H9 (cell line): ENCODE measurements around the gene EFNA1. TPM values are rescaled to one million over a fixed set of nuclear protein-coding genes. Genes with fewer than 3 reads are reported as not detected.
"Not testable (repeated sequence)": the region's sequence is repeated elsewhere in the genome, so short reads cannot be mapped to it uniquely, and the experiment has no call there.

ENCODE experiments used
- DNase-seq: peaks from one replicate; pipeline ENCODE4 v3.0.0-alpha.2; 2017
- H2AFZ ChIP-seq: one replicate; pipeline ENCODE4 v1.6.1; 2013; ENCODE audit warnings: mild to moderate bottlenecking, low read length, control low read depth, moderate library complexity
- H2AK5ac ChIP-seq: 2 replicates; pipeline ENCODE4 v1.6.1; 2013; ENCODE audit warnings: low read length, control low read depth, mixed read lengths; ENCODE audit not compliant: insufficient read length
- H2BK120ac ChIP-seq: one replicate; pipeline ENCODE4 v1.6.1; 2013; ENCODE audit warnings: low read depth, mild to moderate bottlenecking, low read length, control low read depth, inconsistent platforms; ENCODE audit not compliant: poor library complexity, severe bottlenecking
- H2BK12ac ChIP-seq: 2 replicates; pipeline ENCODE4 v1.6.1; 2013; ENCODE audit warnings: low read length, control low read depth, mixed read lengths, low read depth; ENCODE audit not compliant: insufficient read length
- H2BK15ac ChIP-seq: 2 replicates; pipeline ENCODE4 v1.6.1; 2013; ENCODE audit warnings: low read depth, low read length, control low read depth
- H2BK20ac ChIP-seq: one replicate; pipeline ENCODE4 v1.6.1; 2013; ENCODE audit warnings: low read depth, mild to moderate bottlenecking, low read length, control low read depth, inconsistent platforms; ENCODE audit not compliant: poor library complexity, severe bottlenecking
- H2BK5ac ChIP-seq: 2 replicates; pipeline ENCODE4 v1.6.1; 2013; ENCODE audit warnings: low read length, control low read depth, mixed read lengths; ENCODE audit not compliant: insufficient read length
- H3K14ac ChIP-seq: 2 replicates; pipeline ENCODE4 v1.6.1; 2013; ENCODE audit warnings: low read length, control low read depth; ENCODE audit not compliant: insufficient read depth
- H3K18ac ChIP-seq: 2 replicates; pipeline ENCODE4 v1.6.1; 2013; ENCODE audit warnings: low read depth, mild to moderate bottlenecking, mixed read lengths, low read length, control low read depth; ENCODE audit not compliant: insufficient read length
- H3K23ac ChIP-seq: 2 replicates; pipeline ENCODE4 v1.6.1; 2013; ENCODE audit warnings: low read length, control low read depth, mixed read lengths, low read depth; ENCODE audit not compliant: insufficient read length
- H3K23me2 ChIP-seq: 2 replicates; pipeline ENCODE4 v1.6.1; 2013; ENCODE audit warnings: low read depth, mild to moderate bottlenecking, mixed read lengths, low read length, control low read depth; ENCODE audit not compliant: insufficient read length, poor library complexity, severe bottlenecking
- H3K27ac ChIP-seq: 2 replicates; pipeline ENCODE4 v1.5.1; 2013; ENCODE audit warnings: low read length, control low read depth, mixed read lengths, low read depth; ENCODE audit not compliant: insufficient read length
- H3K27me3 ChIP-seq: 2 replicates; pipeline ENCODE4 v1.6.1; 2013; ENCODE audit warnings: low read length, control low read depth, inconsistent platforms; ENCODE audit not compliant: insufficient read depth
- H3K4ac ChIP-seq: 2 replicates; pipeline ENCODE4 v1.6.1; 2013; ENCODE audit warnings: low read depth, mild to moderate bottlenecking, control low read depth, inconsistent platforms, low read length, moderate library complexity
- H3K4me1 ChIP-seq: 2 replicates; pipeline ENCODE4 v1.6.1; 2013; ENCODE audit warnings: low read length, control low read depth, inconsistent platforms; ENCODE audit not compliant: insufficient read depth
- H3K4me2 ChIP-seq: 2 replicates; pipeline ENCODE4 v1.6.1; 2013; ENCODE audit warnings: low read length, control low read depth, mixed read lengths; ENCODE audit not compliant: insufficient read length, insufficient read depth
- H3K56ac ChIP-seq: 2 replicates; pipeline ENCODE4 v1.6.1; 2013; ENCODE audit warnings: low read depth, mild to moderate bottlenecking, mixed read lengths, low read length, control low read depth; ENCODE audit not compliant: insufficient read length
- H3K79me1 ChIP-seq: 2 replicates; pipeline ENCODE4 v1.6.1; 2013; ENCODE audit warnings: low read depth, mild to moderate bottlenecking, moderate library complexity, low read length, control low read depth, inconsistent platforms; ENCODE audit not compliant: insufficient read depth, poor library complexity, severe bottlenecking
- H3K79me2 ChIP-seq: 2 replicates; pipeline ENCODE4 v1.6.1; 2013; ENCODE audit warnings: low read length, control low read depth, inconsistent platforms; ENCODE audit not compliant: insufficient read depth
- H3K9ac ChIP-seq: 2 replicates; pipeline ENCODE4 v1.6.1; 2013; ENCODE audit warnings: low read length, control low read depth, mixed read lengths; ENCODE audit not compliant: insufficient read length; ENCODE audit errors: extremely low read depth
- H3K9me3 ChIP-seq: one replicate; pipeline ENCODE4 v1.6.1; 2013; ENCODE audit warnings: low read depth, low read length, inconsistent platforms; ENCODE audit not compliant: control insufficient read depth
- H3T11ph ChIP-seq: one replicate; pipeline ENCODE4 v1.6.1; 2013; ENCODE audit warnings: mild to moderate bottlenecking, low read length, control low read depth, inconsistent platforms
- H4K20me1 ChIP-seq: one replicate; pipeline ENCODE4 v1.6.1; 2013; ENCODE audit not compliant: control insufficient read depth, insufficient read length, insufficient read depth
- H4K5ac ChIP-seq: 2 replicates; pipeline ENCODE4 v1.6.1; 2013; ENCODE audit warnings: low read depth, mild to moderate bottlenecking, mixed read lengths, low read length, control low read depth; ENCODE audit not compliant: insufficient read length
- H4K8ac ChIP-seq: replicated peaks from 2 replicates; pipeline ENCODE4 v1.6.1; 2013; ENCODE audit warnings: low read length, control low read depth, mixed read lengths, low read depth; ENCODE audit not compliant: insufficient read length
- H4K91ac ChIP-seq: 2 replicates; pipeline ENCODE4 v1.6.1; 2013; ENCODE audit warnings: low read depth, mild to moderate bottlenecking, moderate library complexity, mixed read lengths, low read length, control low read depth; ENCODE audit not compliant: insufficient read length
- H3K27ac Mint-ChIP-seq, 3 experiments: 2 replicates in 2 of 3; 3 replicates in 1 of 3; pipeline ENCODE4 v1.8.0; 2020 to 2021; ENCODE audit warnings: mixed read lengths in 3 of 3, mild to moderate bottlenecking in 1 of 3, moderate library complexity in 1 of 3
- H3K27me3 Mint-ChIP-seq: 2 replicates; pipeline ENCODE4 v1.8.0; 2021; ENCODE audit warnings: low read depth, mild to moderate bottlenecking, moderate library complexity, mixed read lengths
- H3K36me3 Mint-ChIP-seq, 3 experiments: 2 replicates in 2 of 3; 3 replicates in 1 of 3; pipeline ENCODE4 v1.8.0; 2020 to 2021; ENCODE audit warnings: low read depth in 3 of 3, mixed read lengths in 3 of 3; ENCODE audit not compliant: insufficient read depth in 1 of 3
- H3K4me1 Mint-ChIP-seq, 2 experiments: 2 replicates each; pipeline ENCODE4 v1.8.0; 2020; ENCODE audit warnings: mixed read lengths in 2 of 2
- H3K4me3 Mint-ChIP-seq, 2 experiments: 2 replicates in 1 of 2; 3 replicates in 1 of 2; pipeline ENCODE4 v1.8.0; 2020 to 2021; ENCODE audit warnings: mild to moderate bottlenecking in 2 of 2, mixed read lengths in 2 of 2, moderate library complexity in 1 of 2
- H3K9me3 Mint-ChIP-seq, 2 experiments: 2 replicates in 1 of 2; 3 replicates in 1 of 2; pipeline ENCODE4 v1.8.0; 2020; ENCODE audit warnings: mild to moderate bottlenecking in 2 of 2, mixed read lengths in 2 of 2, moderate library complexity in 1 of 2
- WGBS: extraction: QIAGEN DNeasy Blood & Tissue Kit; methylation state at CpG from one replicate; pipeline ENCODE4 v1.1.7; 2013; ENCODE audit warnings: missing lambda C conversion rate, low lambda C conversion rate, mixed read lengths; ENCODE audit not compliant: insufficient read length; ENCODE audit errors: extremely low coverage; 5-methylcytosine and 5-hydroxymethylcytosine counted together
- total RNA-seq: library from RNA; stranded (reverse); gene quantifications from 2 replicates; pipeline ENCODE4 v1.2.1, GENCODE V29; 2021
- TF ChIP-seq, protein P1 (sequence below): fragments of 200-600 bp; sonication (generic); conservative IDR thresholded peaks from 3 replicates; pipeline ENCODE4 v1.8.0; 2021; ENCODE audit warnings: antibody characterized with exemption, mild to moderate bottlenecking

Gene EFNA1
- total RNA-seq, 1 experiment from 2014 or later = 1.4 TPM

DNA sequence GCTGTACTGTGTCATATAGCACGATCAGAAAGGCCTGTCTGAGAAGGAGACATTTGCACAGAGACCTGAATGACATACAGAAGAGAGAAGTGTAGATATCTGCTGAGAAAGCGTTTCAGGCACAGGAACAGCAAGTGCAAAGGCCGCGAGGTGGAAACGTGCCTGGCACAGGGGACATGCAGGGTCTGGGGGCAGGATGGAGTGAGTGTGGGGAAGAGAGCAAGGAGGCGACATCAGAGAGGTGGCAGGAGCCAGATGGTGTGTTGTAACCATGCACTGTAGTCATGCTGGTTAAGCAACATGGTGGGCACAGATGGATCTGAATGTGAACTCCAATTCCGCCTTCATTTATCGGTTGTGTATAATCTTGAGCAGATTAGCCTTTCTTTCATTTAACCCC is 32.5 kb downstream of the EFNA1 start:
- no peak overlapping the region for H3T11ph ChIP-seq
- no peak overlapping the region for H2BK120ac ChIP-seq
- no peaks in the 10 kb centered on the region for H3K9me3 ChIP-seq
- no peak overlapping the region for H4K91ac ChIP-seq
- H2AK5ac ChIP-seq = no peak overlapping the region
- no peak overlapping the region for H3K23ac ChIP-seq
- H4K8ac ChIP-seq = no peak overlapping the region
- H3K9ac ChIP-seq = no peak overlapping the region
- no peaks in the 10 kb centered on the region for H3K79me1 ChIP-seq
- no peak overlapping the region for H3K18ac ChIP-seq
- no peak overlapping the region for H2AFZ ChIP-seq
- peaks cover 0 to 5% of the 10 kb centered on the region in 2 experiments; a peak in 3 of 5 replicates for H3K9me3 Mint-ChIP-seq
- no peak overlapping the region for H3K4me3 Mint-ChIP-seq
- WGBS = no CpG with 5 or more reads among the region's 8 CpGs
- H3K4me1 ChIP-seq = no peaks in the 10 kb centered on the region
- H3K27ac Mint-ChIP-seq = no peak overlapping the region
- no peak overlapping the region for H3K4me2 ChIP-seq
- peaks cover 27% of the 10 kb centered on the region for H3K27me3 Mint-ChIP-seq
- H3K79me2 ChIP-seq = no peaks in the 10 kb centered on the region
- no peaks in the 10 kb centered on the region for H3K36me3 Mint-ChIP-seq
- H2BK12ac ChIP-seq = no peak overlapping the region
- no peaks in the 10 kb centered on the region for H3K27me3 ChIP-seq
- DNase-seq = no peak
- no peaks in the 10 kb centered on the region for H3K23me2 ChIP-seq
- H3K4me1 Mint-ChIP-seq = no peaks in the 10 kb centered on the region
- H3K27ac ChIP-seq = no peak overlapping the region
- H4K5ac ChIP-seq = no peak overlapping the region
- H3K56ac ChIP-seq = no peak overlapping the region
- no peak overlapping the region for H2BK20ac ChIP-seq
- no peak overlapping the region for H3K4ac ChIP-seq
- no peaks in the 10 kb centered on the region for H4K20me1 ChIP-seq
- no peak overlapping the region for H2BK15ac ChIP-seq
- no peak overlapping the region for H2BK5ac ChIP-seq
- no peak overlapping the region for H3K14ac ChIP-seq
- TF ChIP-seq, protein P1, sequence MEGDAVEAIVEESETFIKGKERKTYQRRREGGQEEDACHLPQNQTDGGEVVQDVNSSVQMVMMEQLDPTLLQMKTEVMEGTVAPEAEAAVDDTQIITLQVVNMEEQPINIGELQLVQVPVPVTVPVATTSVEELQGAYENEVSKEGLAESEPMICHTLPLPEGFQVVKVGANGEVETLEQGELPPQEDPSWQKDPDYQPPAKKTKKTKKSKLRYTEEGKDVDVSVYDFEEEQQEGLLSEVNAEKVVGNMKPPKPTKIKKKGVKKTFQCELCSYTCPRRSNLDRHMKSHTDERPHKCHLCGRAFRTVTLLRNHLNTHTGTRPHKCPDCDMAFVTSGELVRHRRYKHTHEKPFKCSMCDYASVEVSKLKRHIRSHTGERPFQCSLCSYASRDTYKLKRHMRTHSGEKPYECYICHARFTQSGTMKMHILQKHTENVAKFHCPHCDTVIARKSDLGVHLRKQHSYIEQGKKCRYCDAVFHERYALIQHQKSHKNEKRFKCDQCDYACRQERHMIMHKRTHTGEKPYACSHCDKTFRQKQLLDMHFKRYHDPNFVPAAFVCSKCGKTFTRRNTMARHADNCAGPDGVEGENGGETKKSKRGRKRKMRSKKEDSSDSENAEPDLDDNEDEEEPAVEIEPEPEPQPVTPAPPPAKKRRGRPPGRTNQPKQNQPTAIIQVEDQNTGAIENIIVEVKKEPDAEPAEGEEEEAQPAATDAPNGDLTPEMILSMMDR = no peak

DNA sequence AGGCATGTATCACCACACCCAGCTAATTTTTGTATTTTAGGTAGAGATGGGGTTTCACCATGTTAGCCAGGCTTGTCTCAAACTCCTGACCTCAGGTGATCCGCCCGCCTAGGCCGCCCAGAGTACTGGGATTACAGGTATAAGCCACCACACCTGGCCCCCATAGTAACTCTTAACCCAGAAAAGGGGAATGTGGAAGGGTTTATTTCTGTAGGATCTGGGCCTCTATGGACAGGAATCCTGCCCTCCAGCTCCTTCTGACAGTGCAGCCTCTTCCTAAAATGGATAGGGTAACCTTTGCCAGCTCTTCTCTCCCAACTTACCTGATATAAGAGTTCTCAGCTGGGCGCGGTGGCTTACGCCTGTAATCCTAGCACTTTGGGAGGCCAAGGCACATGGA is 35.0 kb downstream of the EFNA1 start:
- not testable (repeated sequence) for H3K4ac ChIP-seq

More for the DNA sequence above, 35.0 kb downstream of the EFNA1 start:
- not testable (repeated sequence) for H4K8ac ChIP-seq, H2BK12ac ChIP-seq, H3K23ac ChIP-seq, H3K4me2 ChIP-seq, H4K91ac ChIP-seq, H2BK5ac ChIP-seq, H4K5ac ChIP-seq, H3K9me3 ChIP-seq, H3K4me1 ChIP-seq, H2BK120ac ChIP-seq, H3K36me3 Mint-ChIP-seq, H3K27ac Mint-ChIP-seq, H3K27me3 ChIP-seq, H3K79me1 ChIP-seq, H3K9ac ChIP-seq, H2BK15ac ChIP-seq, H3K4me3 Mint-ChIP-seq, H3K56ac ChIP-seq, H3K23me2 ChIP-seq, H3K18ac ChIP-seq, H4K20me1 ChIP-seq, H3K79me2 ChIP-seq, H2AK5ac ChIP-seq, H3T11ph ChIP-seq, DNase-seq, H2BK20ac ChIP-seq, H2AFZ ChIP-seq, H3K14ac ChIP-seq, H3K27ac ChIP-seq, H3K9me3 Mint-ChIP-seq
- H3K4me1 Mint-ChIP-seq = peaks cover 4 to 18% of the 10 kb centered on the region in 2 experiments
- no CpG with 5 or more reads among the region's 6 CpGs for WGBS
- H3K27me3 Mint-ChIP-seq = peaks cover 17% of the 10 kb centered on the region
